Tibial nerve (tissue), 4 donors: ENCODE results near the gene TOM1L2.

Experiments used
- EP300 ChIP-seq, 2 donors: sonication (generic); formaldehyde crosslinking; IDR thresholded peaks; one replicate each; pipeline ENCODE4 v1.6.1; 2017; ENCODE audit warnings: antibody characterized with exemption in 2 of 2, mild to moderate bottlenecking in 1 of 2
- POLR2A ChIP-seq, 2 donors: fragments of 450-650 bp; IDR thresholded peaks; one replicate each; pipeline ENCODE4 v1.6.1; 2017; ENCODE audit warnings: antibody characterized with exemption in 2 of 2, mild to moderate bottlenecking in 2 of 2, moderate library complexity in 2 of 2
- TF ChIP-seq, protein P1 (sequence below), 5 experiments: fragments of 200-600 bp in 3 of 5; fragments of 450-650 bp in 2 of 5; sonication (generic) in 3 of 5; IDR thresholded peaks; one replicate each; pipeline ENCODE4 v1.5.1; 2016 to 2019; ENCODE audit warnings: antibody characterized with exemption in 5 of 5, mild to moderate bottlenecking in 3 of 5, moderate library complexity in 2 of 5

DNA sequence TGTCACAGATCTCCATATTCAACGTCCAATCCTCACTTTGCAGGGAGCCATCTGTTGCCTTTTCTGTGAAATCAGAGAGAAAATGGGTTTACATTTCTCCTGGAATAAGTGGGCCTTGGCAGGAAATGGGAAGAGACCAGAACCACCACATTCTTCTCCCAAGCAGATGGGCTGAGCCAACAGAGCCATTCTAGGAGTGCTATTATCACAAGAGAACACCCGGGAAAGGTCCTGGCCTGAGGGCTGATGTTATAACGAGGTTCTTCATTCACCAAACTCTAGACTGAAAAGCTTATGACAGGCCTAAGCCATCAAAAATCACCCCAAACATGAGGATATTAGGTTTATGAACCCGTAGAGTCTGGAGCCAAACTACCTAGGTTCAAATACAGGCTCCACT, 64.7 kb downstream of the TOM1L2 start:
- TF ChIP-seq, protein P1, sequence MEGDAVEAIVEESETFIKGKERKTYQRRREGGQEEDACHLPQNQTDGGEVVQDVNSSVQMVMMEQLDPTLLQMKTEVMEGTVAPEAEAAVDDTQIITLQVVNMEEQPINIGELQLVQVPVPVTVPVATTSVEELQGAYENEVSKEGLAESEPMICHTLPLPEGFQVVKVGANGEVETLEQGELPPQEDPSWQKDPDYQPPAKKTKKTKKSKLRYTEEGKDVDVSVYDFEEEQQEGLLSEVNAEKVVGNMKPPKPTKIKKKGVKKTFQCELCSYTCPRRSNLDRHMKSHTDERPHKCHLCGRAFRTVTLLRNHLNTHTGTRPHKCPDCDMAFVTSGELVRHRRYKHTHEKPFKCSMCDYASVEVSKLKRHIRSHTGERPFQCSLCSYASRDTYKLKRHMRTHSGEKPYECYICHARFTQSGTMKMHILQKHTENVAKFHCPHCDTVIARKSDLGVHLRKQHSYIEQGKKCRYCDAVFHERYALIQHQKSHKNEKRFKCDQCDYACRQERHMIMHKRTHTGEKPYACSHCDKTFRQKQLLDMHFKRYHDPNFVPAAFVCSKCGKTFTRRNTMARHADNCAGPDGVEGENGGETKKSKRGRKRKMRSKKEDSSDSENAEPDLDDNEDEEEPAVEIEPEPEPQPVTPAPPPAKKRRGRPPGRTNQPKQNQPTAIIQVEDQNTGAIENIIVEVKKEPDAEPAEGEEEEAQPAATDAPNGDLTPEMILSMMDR (IDR thresholded peaks at IDR 0.05) = no peak
- TF ChIP-seq POLR2A (IDR thresholded peaks at IDR 0.05) = no peak
- no peak for TF ChIP-seq EP300 (IDR thresholded peaks at IDR 0.05)
